ENCODE measurements around the gene ALDH1A1.

The ALDH1A1 gene

DNA sequence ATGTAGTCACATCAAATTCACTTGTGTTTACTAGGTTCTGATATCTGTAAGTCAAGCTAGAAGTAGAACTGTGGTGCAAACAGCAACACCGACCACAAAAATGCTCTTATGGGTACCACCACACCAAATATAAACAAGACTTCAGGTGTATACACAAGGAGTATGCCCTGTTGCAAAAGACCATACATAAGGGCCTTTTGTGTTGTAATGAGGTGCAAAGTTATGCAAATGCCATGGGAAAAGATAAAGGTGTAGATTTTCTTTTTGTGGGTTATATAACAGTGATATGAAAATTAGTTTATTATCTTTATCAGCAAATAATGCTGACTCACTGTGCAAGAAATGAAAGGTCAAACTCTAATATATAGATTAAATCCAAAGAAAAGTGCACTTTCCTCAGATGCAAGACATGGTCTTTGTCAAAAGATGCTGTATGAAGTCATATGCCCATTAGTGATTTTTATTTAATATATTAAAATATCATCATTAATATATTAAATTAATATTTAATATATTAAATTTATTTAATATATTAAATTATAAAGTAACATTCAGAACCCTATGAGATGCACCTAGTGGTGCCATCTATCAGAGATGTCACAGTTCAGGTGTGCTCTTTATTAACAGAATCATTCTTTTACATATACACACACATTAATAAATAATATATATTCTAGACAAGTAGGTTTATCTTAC, 26.7 kb upstream of the ALDH1A1 start:
- DNase-seq, result no peak

DNA sequence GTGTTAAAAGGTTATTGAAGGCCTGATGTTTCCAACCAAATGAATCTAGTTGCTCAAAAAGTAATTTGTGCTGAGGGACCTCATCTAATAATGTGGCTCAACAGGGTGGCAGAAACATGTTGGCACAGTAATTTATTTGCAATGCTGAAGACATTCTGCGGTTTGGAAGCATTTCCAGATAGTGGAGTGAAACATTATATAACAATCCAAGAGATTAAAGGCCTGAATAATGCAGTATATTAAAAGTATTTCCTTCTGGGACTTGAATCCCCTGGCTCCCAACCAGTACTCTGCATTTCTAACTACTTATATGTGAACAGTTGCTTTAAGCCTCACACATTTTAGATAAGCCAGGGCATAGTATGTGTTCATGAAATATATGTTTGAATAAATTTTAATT, 25.9 kb upstream of the ALDH1A1 start:
- DNase-seq, result no peak

DNA sequence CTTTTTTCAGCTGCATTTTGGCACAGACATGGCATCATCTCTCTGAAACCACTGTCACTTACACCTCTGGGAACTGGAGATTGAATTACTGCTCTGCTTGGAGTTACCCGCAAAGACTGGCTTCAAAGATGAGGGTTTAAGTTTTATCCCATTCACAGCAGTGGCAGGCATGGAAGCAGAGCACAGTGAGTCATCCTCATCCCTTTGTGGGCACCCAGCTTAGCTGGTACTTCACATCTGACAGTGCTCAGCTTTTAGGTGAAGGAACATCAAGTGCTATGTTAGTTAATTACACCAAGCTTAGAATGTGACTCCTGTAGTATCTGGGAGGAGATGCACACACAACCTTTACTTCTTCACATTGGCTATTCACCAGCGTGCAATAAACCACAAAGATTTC, 24.8 kb upstream of the ALDH1A1 start:
- DNase-seq, result no peak

DNA sequence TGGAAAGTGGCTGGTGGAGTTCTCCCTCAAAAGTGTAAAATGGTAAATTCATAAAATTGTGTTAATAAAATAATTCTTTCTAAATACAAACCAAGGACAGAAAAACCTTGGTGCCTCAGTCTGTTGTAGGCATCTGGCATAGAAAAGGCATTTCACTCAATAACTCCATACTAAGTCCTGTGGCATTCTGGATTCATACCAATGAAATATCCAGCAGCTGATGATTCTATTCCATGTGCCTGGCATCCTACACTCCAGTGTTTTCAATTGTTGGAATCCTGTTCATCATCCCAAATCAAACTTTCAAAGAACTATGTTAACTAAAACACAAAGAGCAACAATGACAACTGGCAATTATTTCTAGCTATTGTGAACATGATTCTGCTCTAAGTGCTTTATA, 21.6 kb upstream of the ALDH1A1 start:
- DNase-seq, result no peak

DNA sequence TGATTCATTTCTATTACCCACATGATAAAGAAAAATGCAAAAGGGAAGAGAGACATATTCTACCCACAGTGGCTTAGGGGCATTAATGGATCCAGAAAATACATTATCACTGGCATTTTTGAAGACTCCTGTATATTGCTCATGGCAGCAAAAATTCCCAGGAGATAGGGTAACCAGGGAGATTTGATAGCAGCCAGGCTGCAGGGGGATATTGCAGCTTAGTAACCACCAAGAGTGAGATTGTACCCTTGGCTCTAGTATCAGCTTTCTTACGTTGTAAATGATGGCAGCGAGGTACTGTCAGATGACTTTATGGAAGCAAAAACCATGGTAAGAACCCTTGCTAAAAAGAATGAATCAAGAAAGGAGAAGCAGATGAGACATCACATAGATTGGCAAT, 19.8 kb upstream of the ALDH1A1 start:
- DNase-seq, result no peak

DNA sequence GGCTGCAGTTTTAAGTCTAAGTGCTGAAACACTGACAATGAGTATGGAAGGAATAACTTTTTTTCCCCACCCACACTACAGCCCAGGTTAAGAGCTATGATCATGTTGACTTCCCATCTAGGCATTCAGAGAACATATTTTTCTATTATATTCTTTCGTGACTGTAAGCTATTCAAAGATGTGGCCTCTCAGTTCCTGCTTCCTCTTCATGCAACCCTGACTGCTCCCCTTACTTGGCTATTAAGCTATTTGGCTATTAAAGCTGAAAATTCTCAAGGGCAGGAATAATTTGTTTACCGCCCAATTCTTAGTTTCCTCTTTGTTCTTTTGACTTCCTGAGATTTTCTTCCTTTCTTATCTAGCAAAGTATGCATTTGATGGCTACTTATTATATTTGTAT, 18.6 kb upstream of the ALDH1A1 start:
- DNase-seq, result peak in 1 of 4 experiments; percentile 27

DNA sequence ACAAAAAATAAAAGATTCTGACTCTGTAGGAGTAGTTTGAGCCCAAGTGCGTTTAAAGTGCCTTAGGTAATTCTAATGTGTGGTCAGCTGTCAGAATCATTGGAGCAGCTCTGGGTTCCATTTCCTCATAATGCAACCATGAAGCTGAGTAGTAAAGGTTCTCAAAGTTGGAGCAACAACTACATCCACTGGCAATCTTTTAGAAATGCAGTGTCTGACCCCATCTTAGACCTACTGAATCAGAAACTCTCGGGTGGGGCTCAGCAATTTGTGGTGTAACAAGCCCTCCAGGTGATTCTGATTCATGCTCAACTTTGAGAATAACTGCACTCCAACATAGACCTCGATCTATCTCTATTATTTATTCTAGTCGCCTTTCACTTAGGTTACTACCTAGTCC, 7.6 kb upstream of the ALDH1A1 start:
- peak; percentile 26 to 64 (median 48) for DNase-seq

DNA sequence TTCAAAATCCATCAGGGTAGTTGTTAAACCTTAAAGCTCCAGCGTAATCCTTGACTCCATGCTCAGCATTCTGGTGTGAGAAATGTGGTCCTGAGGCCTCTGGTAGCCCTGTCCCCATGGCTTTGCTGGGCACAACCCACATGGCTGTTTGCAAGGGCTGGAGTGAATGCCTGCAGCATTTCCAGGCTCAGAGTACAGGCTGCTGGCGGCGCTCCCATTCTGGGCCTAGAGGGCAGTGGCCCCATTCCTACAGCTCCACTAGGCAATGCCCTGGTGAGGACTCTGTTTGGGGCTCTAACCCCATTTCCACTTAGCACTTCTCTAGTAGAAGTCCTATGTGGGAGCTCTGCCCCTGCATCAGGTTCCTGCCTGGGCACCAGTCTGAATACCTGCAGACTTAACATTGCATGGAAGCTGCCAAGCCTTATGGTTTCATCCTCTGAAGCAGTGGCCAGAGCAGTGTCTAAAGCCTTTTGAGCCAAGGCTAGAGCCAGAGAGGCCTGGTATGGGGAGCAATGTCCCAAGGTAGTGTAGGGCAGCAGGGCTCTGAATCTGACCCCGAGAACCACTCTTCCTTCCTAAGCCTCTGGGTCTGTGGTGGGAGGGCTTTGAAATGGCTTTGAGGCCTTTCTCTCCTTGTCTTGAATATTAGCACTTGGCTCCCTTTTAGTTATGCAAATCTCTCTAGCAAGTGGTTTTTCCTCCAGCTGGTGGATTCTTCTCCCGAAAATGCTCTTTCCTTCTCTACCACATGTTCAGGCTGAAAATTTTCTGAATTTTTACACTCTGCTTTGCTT, 5.8 kb upstream of the ALDH1A1 start:
- DNase-seq, result no peak

DNA sequence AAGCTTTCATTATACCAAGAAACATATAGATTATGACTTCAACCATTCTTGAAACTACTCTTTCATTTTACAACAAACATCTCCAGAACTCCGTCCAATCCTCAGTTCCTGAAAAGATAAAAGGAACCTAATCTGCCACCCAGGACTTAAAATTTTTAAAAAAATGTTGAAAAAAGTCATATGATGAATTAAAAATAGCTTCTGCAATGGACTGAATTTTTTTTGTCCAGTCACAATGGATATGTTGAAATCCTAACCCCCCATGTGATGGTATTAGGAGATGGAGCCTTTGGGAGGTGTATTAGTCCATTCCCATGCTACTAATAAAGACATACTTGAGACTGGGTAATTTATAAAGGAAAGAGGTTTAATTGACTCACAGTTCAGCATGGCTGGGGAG, 2.7 kb upstream of the ALDH1A1 start:
- peak; percentile 24 to 74 (median 51) for DNase-seq

DNA sequence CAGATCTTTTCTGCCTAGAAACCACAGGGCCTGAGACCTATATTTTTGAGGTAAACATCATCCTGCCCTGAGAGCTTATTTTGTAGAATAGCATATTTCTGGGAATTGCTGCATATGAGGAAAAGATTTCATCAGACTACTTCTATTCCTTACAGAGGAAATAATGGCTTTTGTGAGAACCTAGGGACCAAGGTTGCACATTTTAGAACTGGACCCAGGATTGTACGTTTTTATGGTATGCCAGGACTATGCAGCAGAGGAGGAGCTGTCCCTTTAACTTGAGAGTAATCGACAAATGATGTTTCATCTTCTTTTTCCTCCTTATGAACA, 2.2 kb upstream of the ALDH1A1 start:
- DNase-seq, result no peak

DNA sequence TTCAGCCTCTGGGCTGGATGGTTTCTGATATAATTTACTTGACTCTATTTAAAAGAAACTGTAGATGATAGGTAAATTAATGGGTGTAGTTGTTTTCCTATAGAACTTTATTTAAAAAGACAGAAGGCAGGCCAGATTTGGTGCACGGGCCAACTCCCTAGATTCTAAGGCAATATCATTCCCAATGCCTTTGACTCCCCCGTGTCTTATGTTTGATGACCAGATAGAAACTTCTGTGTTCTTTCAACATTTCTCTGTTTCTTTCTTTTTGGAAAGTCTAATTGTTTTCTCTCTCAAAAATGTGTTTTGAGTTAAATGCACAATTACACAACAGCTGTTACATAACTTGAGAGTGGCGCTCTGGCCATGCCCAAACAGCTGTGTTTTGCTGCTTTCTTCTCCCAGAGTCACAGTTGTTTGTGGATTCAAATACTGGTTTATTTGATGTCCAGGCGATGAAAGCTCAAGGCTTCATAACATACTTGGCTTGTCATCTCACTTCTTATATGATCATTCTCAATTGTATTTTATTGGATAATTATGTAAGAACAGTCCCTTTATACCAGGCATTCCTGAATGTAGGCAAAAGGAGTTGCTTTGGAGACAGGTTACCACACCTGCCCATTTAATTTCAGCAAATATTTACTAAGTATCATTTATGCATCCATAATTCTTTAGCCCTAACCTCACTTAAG, 1.7 kb upstream of the ALDH1A1 start:
- DNase-seq, result peak in 3 of 4 experiments; percentile 28 to 60 (median 45)

DNA sequence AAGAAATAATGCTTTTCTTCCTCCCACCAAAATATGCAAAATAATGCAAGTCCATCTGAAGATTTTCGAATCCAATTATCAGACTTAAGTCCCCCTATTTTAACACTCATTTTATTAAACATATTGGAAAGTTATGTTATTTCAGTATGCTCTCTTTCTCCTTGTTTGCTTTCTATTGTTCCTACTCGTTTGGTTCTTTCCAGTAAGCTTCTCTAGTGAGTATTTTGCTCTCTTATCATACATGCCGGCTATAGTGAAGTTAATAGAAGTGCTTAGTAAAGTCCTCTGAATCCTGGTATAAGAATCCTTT, 517 bp downstream of the ALDH1A1 start:
- no peak for DNase-seq

DNA sequence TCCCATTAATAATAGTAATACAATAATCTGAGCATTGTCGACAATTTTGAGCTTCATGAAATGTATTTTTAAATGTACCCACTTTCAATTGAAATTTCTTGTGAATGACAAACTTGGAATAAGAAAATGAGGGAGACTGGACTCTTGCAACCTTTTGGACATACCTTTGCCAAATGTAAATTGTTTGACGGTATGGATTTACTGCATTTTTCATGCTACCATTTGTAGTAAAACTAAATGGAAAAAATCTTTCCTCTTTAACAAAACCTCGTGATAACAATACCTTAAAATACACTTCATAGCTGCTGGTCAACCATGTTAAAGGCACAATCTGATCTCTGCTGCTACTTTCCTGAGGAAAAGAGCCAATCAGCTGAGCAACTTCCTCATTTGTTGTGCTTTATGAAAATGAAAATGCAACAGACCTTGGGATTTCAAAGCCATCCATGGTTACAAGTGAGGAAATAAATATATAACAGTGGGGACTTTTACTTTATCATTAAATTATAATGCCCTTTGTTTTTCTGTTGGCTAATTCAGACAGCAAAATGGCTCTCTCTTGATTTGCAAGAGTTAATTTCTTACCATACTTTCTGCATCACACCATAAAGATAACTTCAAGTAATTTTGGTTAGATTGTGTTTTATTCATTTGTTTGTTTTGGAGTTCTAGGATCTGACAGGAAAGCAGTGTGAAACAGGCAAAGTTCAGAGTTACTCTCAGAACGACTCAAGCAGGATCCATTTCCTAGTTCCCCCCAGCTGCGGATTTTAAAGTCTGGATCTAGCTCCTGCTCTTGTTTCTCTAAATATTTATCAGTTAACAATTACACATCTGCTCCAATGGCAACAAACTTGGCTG, 1.1 kb downstream of the ALDH1A1 start:
- peak; percentile 61 to 85 (median 74) for DNase-seq

DNA sequence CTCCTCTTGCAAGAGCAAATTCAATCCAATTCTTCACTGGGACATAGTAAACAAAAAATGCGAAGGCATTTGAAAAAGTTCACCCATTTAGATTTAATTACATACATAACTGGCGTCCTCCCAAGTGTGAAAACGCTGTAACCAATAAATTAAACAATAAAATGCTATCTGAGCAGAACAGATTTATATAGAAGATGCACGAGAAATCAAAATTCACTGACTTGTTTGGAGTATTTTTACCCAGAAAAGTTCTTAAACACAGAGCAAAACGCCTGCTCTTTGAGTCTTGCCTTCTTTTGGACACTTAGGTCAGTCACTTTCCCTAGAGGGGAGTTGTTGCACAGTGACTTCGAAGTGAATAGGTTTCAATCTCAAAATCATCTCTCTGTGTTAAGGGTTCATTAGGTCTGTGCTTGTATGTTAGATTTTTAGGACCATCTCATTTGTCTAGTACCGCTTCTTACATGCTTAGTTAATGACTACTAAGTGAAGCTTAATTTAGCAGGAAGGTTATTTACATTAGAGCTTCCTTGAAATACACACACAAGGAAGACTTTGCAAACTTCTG, 1.9 kb downstream of the ALDH1A1 start:
- DNase-seq, result peak in 1 of 4 experiments; percentile 21

DNA sequence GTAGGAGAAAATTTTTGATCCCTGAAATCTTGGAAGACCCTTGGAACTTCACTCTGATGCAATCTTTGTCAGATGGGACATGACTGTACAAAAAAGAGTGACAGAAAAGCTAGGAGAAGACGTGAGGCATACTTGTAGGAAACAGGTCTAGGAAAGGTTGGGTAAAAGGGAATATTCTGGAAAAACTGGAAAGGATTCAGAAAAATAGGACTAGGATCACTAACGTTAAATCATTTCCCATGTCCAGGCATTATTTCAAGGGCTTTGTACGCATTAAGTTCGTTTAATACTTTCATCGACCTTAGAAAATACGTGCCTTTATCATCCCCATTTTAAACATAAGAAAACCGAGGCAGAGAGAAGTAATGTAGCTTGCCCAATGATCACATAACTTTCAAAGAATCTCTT, 2.9 kb downstream of the ALDH1A1 start:
- no peak for DNase-seq

DNA sequence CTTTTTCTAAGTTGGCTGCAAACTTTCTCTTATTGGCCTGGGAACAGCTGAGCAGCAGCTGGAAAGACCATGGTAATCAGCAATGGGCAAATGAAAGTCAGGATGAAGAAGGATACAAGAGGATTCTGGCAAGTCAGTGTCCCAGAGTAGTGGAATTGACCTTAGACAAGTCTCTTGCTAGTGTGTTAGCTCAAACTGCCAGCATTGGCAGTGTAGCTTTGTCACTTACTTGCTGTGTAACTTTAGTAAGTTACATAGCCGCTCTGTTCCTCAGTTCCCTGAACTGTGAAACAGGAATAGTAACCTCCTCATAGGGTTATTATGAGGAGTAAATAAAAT, 3.6 kb downstream of the ALDH1A1 start:
- no peak for DNase-seq

DNA sequence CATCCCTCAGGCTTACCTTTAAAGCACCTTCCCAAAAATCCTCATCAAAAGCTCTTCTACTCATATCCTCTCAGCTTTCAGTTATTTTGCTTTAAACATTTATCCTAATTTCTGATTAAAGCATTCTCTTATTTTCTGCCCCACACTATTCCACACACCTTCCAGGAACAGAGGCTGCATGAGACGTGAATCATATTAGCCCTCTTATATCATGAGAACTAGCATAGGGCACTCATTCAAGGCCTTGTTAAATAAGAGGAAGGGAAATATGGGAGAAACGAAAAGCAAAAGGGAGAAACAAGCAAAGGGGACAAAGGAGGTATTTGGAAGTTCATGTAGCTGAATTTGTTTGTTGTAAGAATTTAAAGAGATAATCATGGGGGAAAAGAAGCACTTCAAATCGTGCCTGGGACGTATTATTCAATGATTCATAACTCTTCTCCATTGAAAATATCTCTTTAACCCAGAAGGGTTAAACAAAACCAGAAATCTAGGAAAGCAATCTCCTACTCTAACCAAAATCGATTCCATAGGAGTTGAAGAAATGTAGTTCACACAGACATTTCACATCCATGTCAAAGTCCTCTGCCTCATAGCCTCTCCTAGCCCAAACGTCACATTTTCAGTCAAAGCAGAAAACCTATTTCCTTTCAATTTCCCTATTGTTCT, 4.1 kb downstream of the ALDH1A1 start:
- DNase-seq, result no peak

DNA sequence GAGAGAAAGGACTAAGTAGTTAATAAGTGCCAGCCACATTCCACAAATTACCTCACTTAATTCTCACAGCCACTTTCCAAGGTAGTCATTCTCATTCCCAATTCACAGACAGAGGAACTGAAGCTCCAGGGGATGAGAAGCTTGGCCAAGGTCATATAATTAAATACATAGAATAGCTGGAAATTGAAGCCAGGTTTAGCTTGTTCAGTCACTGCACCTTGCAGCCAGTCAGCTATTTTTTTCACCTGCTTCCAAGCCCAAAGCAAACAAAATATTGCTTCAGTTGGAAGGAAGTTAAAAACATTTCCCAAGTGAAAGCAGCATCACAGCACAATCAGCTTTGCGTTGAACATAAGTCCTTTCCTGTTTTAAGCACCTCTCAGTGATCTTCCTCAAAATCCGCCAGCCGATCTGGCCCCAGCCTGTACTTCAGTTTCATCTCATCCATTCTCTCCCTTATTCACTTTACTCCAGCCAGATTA, 4.8 kb downstream of the ALDH1A1 start:
- peak; percentile 34 to 48 (median 40) for DNase-seq

DNA sequence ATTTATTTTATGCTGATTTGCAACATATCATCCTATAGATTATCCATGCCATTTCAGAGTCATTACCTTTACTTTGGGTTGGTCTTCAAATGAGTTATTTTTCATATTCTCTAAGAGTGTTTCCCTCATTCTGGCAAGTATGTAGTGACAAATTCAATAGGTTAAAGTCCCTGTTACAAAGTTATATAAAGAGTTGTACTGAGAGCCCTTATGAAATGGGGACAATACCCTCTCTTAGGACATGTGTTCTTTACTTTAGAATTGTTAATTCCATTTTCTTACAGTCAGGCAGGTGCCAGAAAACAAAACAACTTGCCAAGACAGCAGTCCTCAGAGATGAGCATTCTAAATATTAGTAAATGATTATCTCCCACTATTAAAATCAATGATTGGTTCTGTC, 6.0 kb downstream of the ALDH1A1 start:
- no peak for DNase-seq

DNA sequence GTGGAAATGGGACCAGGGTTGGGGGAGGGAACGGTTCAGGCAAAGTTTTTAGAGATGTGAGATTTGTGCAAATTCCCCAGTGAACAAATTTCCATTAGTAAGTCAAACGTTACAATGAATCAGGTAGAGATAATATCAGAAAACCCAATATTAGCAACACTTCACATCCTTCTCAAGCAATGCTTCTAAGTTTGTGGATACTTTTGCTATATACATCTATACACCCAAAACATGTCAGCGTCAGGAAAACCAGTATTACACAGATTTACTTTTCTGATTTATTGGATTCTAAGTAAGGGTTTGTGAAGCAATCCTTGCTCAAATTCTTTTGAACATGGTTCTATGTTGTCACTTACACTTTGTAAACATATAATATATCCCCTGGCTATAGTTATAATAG, 6.5 kb downstream of the ALDH1A1 start:
- no peak for DNase-seq

DNA sequence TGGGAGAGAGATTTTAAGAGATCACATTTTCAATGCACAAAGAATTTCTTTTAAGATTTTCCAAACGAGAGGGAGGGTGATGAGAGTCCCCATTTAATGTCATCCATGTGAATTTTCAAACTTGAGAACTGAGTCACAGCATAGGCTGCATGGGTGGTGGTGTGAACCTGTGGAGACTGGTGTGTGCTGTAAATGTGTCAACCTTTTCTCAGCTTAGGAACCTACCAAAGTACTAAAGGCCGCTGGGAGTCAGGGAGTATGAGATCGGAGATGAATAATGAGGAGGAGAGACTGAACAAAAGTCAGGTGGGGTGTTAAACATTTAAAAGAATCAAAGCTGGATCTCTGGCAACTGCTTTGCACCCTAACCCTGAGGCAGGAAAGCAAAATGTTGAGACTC, 7.5 kb downstream of the ALDH1A1 start:
- no peak for DNase-seq

DNA sequence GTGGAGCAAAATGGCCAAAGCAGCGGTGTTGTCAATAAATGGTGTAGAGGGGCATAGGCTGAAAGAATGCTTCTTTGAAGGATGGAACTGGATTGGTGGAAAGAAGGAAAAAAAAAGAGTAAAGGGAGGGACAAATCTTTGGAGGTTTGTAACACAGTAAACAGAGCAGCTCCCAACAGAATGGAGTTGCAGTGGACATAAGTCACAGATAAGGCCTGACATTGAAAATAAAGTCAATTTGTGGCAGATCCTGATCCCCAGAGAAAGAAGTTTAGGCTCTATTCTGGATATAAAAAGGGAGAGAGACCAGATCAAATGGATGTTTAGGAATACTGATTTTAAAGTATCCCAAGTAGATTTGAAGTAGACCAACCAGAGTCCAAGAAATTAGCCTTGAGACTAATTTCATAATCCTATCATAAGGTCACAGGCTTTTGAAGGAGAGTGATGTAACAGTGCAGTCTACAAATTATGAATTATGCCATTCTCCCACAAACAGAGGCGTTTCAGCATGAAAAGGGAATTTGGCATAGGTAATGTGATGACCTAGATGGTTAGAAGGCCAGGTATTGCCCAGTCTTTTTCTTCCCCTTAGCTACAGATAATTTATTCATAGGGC, 8.9 kb downstream of the ALDH1A1 start:
- DNase-seq, result peak in 1 of 4 experiments; percentile 40
